CD4-positive, alpha-beta T cell treated with Interleukin-1 beta for 1 hour (primary cell): ENCODE data around the gene FYN.
A peak's percentile ranks its signal among the peaks of the same experiment; 100 is the strongest.
"Not testable (repeated sequence)": the region's sequence is repeated elsewhere in the genome, so short reads cannot be mapped to it uniquely, and the experiment has no call there.

Source experiments
- DNase-seq, 2 donors: peaks; one replicate each; pipeline ENCODE4 v3.0.0-alpha.2; 2020 to 2022

Gene FYN

DNA sequence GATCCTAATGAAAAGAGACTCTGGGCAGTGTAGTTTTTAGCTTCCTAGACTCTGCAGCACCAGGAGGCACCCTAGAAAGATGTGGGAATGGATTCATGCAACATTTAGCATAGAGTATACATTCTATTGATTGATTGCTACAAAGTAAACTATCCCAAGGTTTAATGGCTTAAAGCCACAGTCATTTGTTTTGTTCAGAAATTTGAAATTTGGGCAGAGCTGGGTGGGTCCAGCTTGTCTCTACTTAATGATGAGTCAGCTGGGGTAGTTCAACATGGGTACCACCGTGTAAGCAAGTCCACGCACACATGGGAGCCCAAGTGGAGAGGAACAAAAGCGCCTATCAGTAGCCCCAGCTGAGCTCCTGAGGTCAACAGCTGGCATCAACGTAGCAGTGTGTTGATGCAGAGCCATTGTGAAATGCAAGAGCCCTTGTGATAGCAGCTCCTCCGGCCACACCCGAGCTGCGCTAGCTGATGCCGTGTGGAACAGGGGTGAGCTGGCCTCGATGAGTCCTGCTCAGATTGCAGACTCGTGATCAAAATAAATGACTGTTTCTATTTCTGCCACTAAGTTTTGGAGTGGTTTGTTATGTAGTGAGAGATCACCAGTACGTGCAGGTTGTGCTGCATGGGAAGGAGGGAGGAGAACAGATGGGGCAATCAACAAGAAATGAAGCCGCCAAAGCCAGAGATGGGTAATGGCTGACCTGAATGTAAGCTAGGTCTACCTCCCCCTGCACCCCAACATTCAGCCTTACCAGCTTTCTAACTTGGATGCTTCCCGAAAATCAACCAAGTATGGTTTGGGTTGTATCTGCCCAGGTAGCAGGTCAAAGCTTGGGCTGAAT is 221.8 kb downstream of the FYN start:
- no peak for DNase-seq

DNA sequence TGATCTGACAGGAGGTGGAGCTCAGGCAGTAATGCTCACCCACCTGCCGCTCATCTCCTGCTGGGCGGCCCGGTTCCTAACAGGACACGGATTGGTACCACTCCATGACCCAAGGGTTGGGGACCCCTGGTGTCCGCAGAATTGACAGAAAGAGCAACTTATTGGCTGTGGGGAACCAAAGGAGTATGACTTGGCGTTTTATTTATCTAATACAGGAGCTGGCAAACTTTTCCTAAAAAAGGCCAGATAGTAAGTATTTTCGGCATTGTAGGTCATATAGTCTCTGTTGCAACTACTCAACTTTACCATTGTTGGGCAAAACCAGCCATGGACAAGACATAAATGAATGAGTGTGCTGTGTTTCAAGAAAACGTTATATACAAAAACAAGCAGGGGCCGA is 223.2 kb downstream of the FYN start:
- DNase-seq = no peak

DNA sequence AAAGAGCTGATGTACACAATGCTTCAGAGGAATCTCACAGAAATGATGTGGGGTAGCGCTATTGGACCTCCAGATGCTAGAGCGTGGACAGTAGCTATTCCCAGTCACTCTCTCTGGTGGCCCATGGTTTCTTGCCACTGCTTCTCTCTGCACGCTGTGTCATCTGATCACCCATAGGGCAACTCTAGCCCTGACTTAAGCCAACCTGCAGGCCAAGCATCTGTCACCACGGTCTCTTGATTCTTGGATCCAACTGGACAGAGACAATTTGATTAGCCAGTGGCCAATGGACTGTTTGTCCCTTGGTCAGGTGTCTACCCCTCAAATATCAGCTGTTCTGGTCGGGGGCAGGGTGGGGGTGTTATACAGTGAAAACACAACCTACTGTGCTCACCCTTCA is 225.2 kb downstream of the FYN start:
- no peak for DNase-seq

DNA sequence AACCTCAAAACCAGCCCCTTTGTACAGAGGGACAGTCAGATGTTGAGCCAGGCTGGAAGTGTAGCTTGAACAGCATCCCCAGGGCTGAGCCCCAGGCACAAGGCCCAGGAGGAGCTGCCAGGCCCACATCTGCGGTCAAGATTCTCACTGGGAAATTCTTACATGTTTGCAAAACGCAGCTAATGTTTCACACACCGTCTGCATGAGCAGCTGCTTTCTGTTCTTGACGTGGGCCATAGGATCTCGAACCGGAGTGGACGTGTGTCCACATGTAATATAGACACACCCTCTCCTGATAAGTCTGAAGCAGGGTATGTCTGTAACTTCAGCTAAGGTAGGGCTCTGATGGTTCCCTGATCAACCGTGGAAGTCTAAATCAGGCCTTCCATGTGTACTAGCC is 226.3 kb downstream of the FYN start:
- no peak for DNase-seq

DNA sequence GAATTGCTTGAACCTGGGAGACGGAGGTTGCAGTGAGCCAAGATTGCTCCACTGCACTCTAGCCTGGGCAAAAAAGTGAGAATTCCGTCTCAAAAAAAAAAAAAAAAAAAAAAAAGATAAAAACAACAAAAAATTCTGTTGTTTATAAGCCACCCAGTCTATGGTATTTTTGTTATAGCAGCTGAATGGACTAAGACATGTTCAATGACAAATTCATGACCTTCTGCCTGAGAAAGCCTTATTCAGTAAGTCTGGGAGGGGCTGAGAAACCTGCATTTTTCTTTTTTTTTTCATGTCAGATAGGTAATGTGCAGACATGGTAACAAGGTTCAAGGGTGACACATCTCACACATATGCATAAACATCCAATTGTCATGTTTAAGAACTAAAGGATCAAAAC is 227.2 kb downstream of the FYN start:
- no peak for DNase-seq

DNA sequence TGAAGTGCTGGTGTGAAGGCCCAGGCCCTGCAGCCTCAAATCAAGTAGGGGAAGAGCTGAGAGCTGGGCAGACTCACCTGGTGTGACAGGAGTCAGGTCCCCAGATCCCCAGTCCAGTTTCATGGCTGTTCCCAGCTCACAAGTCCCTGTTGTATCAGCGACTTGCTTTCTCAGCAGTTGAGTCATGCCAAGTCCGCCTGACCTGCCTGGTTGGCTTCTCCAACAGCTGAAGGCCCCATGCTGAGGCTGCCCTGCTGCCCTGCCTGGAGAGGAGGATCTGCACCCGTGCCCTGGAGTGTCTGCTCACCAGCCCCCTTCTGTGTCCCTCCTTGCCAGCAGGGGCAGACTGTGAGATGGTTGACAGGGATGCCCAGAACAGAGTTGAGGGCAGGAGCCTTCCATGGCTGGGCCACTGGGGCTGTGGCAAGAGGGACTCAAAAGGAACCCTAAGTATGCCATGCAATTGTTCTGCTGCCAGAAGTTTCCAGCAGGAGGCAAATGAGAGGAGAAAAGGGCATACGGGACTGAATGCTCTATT is 228.3 kb downstream of the FYN start:
- no peak for DNase-seq

DNA sequence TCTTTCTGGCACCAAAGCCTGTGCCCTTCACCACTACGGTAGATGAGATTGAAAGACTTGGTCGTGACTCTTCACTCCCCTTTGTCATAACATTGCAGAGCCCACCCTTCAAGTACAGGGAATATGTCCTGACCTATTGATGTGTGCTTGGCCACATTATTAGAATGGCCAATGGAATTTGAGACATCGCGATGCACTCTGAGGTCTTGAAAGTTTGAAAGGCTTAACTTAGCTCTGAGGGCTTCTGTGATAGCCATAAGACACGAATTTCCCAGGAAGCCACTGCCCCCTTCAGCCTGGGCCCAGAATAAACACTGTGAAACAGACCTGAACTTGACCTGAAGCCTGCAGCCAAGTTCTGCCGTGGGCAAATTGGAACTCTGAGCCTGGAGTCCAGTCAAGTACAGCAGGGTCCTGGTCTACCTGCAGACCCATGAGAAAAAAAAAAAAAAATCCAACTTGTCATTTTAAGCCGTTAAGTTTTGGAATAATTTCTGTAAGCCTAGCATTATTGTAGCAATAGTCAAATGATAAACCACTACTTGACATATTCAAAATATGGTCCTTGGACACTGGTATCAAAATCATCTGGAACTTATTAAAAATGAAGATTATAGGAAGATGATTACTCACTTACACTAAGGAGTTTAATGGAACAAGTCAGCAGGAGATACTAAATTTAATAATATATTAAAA is 230.6 kb downstream of the FYN start:
- peak; percentile 21 to 30 for DNase-seq

DNA sequence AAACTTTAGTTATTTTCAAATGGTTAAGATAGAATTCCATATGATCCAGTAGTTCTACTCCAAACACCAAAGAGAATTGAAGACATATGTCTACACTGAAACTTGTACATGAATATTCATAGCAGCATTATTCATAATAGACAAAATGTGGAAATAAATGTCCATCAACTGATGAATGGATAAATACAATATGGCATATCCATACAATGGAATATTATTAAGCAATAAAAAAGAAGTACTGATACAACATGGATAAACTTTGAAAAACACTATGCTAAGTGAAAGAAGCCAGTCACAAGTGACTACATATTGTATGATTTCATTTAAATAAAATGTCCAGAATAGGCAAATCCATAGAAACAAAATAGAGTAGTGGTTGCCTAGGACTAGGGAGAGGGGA is 234.0 kb downstream of the FYN start:
- DNase-seq = no peak

DNA sequence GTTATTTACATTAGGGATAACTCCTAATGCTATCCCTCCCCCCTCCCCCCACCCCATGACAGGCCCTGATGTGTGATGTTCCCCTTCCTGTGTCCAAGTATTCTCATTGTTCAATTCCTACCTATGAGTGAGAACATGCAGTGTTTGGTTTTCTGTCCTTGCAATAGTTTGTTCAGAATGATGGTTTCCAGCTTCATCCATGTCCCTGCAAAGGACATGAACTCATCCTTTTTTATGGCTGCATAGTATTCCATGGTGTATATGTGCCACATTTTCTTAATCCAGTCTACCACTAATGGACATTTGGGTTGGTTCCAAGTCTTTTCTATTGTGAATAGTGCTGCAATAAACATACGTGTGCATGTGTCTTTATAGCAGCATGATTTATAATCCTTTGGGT is 238.3 kb downstream of the FYN start:
- not testable (repeated sequence) for DNase-seq

DNA sequence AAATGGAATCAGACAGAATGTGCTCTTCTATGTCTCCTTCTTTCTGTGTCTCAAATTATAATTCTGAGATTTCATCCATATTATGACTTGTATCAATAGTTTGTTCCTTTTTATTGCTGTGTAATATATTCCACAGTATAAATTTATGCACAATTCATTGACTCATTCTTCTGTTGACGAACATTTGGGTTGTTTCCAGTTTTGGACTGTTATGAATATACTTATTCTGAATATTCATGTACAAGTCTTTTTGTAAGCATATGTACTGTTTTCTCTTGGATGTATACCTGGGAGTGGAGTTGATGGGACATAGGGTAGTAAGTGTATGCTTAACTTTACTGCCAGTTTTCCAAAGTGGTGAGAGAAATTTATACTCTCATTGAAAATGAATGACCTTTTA is 239.4 kb downstream of the FYN start:
- no peak for DNase-seq

DNA sequence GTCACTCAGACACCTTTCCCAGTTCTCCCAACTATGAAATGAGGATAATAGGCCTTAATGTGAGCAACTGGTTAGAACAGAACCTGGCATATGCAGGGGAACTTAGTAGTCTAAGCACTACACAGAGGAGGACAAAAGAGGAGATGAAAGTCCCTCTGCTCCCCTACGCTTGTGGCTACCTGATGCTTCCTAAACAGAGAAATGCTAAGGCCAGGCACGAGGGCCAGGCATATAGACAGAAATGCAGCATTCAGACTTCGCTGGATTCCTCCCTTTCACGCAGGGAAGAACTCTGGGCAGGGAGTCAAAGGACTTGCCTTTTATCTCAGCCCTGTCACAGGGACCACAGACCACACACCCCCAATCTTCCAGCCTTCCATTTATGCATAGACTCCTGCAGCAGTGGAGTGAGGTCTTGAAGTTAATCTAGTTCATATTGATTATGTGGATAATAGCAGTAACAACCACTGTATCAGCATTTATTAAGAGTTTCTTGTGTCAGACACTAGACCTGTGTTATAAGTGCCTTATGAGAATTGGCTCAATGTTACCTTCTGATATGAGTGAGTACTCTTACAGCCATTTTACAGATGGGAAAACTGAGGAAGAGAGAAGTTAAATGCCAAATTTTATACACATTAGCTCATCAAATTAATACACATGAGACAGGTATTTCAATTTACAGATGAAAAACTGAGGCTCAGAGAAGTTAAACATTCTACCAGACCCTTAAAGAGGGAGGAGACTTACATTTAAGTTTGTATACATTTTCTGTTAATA is 240.6 kb downstream of the FYN start:
- DNase-seq = no peak

DNA sequence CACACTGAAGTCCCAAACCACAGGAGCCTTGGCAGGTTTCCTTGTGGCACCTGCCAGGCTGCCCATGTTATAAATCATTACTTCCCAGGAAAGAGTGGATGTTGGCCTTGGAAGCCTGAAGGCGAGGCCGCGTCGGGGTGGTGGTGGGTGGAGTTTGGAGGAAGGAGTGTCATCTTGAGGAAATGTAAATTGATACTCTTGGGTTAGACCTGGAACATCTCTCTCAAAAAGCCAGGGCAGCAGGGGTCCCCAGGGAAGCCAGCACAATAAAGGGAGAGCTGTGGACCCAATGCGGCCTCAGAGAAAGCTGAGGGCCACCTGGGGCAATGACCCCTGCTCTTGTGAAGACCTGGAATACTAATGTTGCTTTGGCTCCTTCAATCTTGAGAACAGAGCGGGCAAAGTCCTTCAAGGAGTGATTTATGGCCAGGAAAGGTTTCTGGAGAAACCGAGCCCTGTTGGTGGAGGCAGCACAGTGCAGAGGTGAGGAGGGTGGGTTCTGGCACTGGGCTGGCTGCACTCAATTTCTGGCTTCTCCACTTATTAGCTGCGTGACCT is 241.3 kb downstream of the FYN start:
- no peak for DNase-seq

DNA sequence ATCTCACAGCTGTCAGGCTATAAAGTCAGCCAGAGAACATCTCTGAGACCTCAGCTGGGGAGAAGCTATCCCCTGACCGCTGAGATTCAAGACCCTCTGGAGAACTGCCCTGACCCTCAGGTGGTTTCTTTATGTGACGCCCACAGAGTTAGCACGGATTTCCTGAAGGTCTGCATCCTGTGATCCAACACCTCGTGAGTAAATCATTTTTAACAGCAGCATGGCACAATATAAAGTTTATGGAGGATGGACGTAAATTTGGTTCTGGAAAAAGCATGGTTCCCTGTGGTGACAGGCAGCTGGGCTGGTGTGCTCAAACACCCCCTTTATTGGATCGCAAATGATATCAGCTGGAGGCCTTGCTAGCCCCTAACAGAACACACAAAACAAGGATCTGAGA is 242.2 kb downstream of the FYN start:
- DNase-seq = no peak

DNA sequence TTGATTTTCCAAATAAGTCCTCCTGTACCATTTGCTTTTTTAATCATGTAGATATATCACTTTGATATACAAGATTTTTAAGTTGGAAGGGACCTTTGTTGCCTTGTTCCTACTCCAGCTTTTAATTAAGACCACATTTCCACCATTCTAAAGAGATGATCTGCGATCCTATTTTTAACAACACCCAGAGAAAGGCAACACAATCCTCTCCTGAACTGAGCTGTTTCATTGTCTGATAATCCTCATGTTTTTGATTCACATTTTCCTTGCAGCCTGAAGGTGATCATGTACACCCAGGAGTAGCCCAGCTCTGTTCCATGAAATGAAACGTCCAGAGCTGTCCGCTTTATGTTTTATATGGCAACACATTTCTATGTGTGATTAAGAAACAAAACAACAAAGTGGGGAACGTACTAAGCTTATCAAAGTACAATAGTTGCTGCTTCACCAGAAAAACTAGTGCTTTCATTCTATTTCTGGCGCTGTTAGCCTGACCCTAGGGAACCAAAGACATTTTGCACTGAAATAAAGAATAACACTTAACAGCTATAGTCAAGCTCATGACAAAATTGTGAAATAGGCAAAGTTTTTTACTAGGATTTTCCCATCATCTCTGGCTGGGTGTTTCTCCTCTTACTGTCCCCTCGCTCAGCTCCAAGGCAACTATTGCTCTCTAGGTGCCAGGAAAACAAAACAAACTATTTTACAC is 245.0 kb downstream of the FYN start:
- DNase-seq = no peak

DNA sequence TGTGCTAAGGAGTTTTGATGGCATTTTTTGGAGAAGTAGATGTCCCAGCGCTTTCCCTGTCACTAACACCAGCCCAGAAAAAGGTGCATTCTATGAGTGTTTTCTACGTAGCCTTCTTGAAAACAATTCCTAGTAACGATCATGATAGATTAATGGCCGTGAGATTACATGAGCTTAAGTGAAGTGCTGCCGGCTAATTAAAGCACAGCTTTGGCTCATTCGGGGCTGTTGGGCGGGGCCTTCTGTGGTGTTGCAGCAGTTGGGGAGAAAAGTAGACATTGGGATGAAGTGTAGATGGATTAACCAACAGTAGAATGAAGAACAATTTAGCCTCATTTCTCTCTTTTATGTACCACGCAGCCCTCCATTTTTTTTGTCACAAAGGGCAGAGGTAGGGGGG is 246.8 kb downstream of the FYN start:
- DNase-seq = no peak

DNA sequence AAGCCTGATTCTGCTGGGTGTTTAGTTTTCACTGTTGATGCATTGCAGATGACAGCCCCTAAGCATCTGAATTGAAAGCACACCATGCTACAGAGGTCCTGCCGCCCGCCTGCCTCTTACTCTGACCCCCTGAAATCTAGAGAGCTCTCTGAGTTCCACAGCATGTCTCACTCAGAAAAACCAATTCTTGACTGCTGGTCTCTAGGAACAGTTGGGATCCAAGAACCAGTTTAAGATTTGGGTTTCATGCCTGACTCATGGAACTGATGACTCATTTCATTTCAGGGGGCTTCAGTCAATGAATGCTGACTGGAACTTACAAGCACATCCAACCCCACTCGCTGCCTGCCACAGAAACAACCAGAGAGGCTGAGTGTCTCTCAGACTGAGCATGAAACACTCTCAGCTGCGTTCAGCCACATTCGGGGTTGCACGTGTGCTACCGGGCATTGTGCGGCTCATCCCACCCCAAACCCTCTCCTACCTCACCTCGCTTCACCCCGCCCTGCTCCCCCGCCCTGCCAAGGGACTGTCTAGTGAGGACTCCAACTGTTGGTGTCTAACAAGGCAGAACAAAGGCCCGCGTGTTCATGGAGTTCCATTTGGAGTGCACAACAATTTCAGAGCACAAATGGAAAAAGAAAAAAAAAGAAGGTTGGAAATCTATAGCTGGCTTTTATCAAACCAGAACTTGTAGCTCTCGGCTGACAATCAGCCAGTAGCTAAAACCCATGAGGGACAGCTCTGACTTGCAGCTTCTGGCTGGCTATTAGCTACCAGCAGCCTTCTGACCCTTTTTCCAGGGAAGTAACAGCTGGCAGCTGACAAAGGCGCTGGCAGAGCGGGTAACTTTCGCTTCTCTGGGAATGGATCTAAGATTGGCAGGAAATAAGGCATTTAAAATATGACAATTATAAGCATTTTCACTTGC is 247.5 kb downstream of the FYN start:
- DNase-seq = no peak

DNA sequence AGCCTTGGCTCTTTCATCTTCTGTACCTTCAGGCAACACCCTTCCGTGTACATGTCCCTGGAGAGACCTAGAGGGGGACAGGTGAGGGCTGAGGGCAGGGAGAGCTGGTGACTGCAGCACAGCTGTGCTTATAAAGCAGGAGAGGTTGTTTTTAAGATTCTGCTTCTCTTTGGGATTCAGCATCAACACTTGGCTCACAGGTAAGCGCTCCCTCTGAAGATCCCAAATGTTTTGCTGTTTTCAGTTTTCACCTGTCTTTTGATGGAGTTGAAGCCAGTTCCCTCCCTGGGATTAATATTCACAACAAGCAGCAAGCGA is 248.2 kb downstream of the FYN start:
- DNase-seq = no peak

DNA sequence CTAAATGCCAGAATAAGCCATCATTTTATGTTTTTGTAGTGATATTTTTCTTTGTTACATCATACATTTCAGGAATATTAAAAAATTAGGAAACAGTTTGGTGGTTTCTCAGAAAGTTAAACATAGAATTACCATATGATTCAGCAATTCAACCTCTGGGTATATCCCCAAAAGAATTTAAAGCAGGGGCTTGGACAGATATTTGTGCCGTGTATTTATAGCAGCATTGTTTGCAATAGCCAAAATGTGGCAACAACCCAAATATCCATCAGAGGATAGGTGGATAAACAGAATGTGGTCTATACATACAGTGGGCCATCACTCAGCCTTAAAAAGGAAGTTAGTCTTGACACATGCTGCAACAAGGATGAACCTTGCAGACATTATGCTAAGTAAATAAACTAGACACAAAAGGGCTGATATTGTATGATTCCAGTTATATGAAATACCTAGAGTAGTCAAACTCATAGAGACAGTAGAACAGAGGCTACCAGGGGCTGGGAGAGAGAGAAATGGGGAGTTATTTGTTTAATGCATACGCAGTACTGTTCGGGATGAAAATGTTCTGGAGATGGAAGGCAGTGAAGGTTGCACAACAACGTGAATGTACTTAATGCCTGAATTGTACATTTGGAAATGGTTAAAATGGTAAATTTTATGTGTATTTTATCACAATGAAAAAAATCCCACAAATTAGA is 248.7 kb downstream of the FYN start:
- DNase-seq = no peak

DNA sequence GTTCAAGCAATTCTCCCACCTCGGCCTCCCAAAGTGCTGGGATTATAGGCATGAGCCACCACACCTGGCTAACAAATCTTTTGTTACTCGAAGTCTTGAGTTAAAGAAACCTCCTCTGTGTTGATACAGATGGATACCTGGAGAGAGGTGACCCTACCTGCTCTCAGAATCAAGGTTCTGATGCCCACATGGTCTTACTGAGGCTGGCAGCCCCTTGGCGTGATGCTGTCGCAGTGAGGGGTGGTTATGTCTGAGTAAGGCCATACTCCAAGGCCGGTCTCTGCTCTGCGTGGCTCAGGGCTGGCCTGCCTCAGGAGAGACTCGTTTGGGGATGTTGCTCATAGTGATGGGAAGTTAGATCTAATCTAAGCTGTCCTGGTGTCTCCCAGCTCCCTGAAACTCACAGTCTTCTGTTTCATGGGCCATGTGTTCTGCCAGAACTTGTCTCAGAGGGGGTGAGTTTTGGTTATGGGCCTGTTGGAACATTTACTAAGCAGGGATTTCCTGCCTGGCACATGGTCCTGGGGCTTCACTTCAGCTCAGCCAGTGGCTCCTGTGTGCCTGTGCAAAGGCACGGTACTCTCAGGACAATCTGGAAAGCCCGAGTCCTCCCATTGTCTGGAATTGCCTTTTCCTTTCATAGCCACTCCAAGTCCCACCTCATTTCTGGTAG is 250.1 kb downstream of the FYN start:
- no peak for DNase-seq

DNA sequence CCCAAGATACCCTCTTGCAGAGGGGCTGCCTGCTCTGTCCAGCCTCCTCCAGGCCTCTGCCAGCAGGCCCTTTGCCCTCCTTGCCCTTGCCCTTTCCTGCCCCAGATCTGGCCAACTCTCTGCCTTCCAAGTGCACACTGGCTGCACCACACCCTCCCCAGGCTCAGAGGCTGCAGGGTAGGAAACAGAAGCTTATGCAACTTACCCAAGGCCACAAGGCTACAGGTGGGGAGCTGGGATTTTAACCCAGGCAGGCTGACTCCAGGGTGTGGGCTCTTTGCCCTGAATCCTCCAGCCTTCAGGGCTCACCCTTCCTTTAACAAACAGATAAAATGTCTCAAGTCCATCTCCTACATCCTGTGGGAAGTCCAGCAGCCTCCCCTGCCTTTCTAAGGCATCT is 253.1 kb downstream of the FYN start:
- DNase-seq = no peak
